GM13977 (cell line): ENCODE results near the gene AREG.

Experiments used
- DNase-seq: peaks from one replicate; pipeline ENCODE4 v3.0.0; 2012; ENCODE audit warnings: low spot score
- in situ Hi-C: fragments of 300-500 bp; cut with MboI; formaldehyde crosslinking; loops from one replicate; pipeline ENCODE4 v1.12.0; 2022; ENCODE audit warnings: low sequenced_read_pairs, low pct_unique_long_range_greater_than_20kb, mixed read lengths, inconsistent platforms; ENCODE audit not compliant: unreplicated experiment
- TF ChIP-seq, protein P1 (sequence below): IDR thresholded peaks from 2 replicates; pipeline ENCODE4 v1.5.1; 2012; ENCODE audit warnings: mild to moderate bottlenecking, control low read depth; ENCODE audit not compliant: insufficient read depth; ENCODE audit errors: extremely low read depth, missing control alignments

Gene AREG

DNA sequence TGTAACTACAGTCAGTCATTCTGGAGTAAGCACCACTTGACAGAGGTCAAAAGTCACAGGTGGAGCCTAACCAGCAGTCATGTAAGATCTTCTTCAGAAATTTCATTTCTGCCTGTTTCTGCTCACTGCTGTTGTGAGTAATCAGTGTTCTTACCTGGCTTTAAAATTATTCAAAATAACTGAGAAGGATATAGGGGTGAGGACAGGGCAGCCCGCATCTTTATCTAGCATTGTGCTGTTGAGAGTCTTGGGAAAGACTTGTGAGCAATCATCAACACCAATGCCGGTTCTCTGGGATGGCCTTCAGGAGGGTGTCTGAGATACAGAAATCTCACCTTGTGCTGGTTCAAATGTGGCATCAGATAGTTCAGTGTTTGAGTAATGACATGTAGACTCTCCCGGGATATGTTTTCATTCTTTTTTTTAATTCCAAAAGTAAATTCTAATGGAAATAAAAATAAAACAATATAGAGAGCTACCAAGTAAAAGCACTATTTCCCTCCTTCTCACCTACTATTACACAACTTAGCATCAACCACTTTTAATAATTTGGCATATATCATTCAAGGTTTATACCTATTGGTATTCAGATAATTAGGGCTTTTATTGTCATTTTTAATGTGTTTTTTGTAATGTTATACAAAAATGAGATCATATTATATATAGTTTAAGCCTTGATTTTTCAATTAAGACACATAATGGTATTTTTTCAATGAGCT, 37.1 kb downstream of the AREG start:
- no peak for DNase-seq
- TF ChIP-seq, protein P1, sequence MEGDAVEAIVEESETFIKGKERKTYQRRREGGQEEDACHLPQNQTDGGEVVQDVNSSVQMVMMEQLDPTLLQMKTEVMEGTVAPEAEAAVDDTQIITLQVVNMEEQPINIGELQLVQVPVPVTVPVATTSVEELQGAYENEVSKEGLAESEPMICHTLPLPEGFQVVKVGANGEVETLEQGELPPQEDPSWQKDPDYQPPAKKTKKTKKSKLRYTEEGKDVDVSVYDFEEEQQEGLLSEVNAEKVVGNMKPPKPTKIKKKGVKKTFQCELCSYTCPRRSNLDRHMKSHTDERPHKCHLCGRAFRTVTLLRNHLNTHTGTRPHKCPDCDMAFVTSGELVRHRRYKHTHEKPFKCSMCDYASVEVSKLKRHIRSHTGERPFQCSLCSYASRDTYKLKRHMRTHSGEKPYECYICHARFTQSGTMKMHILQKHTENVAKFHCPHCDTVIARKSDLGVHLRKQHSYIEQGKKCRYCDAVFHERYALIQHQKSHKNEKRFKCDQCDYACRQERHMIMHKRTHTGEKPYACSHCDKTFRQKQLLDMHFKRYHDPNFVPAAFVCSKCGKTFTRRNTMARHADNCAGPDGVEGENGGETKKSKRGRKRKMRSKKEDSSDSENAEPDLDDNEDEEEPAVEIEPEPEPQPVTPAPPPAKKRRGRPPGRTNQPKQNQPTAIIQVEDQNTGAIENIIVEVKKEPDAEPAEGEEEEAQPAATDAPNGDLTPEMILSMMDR = no peak
- in situ Hi-C loops = no loop called here

DNA sequence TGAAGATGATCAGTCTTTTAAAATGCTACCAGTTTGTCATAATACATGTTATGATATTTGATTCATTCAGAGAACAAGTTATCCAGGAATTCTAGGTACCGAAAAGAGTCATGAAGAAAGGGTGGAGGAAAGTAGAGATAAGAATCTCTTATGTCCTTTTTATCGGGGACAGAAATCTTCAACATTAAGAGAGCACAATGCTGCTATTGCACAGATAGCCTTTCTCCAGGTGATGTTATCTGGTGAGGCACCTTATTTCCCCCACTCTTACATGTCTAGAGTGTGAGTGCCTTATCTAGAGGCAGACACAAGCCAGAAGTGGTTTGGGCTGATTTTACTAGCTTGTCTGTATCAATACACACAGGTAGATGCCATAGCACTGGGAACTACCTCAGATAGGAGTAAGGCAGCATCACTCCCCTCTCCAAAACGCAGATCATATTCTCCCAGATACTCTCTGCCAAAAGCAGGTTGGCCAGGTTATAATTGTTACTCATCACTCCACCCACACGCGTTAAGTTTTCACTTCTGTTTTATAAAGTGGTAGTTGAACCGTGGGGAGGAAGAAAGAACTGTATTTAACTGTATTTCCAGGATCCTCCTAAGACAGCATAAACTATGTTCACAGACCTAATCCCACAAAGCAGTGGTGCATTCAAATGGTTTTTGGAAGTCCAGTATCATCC, 38.4 kb downstream of the AREG start:
- DNase-seq = no peak
- TF ChIP-seq, protein P1 = no peak
- in situ Hi-C loops = no loop called here

DNA sequence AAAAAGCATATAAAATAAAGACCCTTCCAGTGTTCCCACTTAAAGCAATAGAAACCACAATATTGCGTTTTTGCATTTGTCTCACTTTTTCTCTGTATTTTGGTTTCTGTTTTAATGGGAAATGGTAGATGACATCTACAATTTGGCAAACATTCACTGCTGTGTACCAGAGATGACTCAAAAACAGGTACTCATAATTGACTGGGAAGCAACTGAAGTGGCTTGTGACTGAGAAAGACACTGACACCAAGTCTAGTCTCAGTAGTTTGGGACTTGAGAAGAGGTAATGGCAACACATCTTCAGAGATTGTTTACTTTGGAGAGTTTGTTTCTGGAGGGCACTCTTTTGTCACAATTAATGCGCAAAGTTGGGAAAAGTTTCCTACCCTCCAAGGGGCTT, 42.0 kb downstream of the AREG start:
- TF ChIP-seq, protein P1 = no peak
- in situ Hi-C loops = no loop called here
- DNase-seq = no peak

DNA sequence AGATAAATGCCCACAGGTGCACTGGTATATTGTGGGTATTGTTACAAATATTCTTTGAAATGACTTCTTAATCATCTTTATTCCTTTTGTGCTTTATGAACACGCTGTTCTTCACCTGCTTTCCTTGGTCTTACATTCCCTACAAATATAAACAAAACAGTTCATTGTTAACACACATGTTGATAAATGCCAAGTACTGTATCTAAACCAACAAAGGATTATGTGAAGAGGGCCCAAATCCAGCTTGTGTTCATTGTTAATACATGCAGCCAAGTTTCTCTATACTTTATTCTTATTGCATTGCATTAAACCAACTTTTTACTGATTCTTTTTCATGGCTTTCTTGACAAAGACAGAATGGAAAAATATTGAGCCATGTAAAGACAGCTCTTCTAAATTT, 42.8 kb downstream of the AREG start:
- TF ChIP-seq, protein P1 = no peak
- in situ Hi-C loops = no loop called here
- DNase-seq = no peak

DNA sequence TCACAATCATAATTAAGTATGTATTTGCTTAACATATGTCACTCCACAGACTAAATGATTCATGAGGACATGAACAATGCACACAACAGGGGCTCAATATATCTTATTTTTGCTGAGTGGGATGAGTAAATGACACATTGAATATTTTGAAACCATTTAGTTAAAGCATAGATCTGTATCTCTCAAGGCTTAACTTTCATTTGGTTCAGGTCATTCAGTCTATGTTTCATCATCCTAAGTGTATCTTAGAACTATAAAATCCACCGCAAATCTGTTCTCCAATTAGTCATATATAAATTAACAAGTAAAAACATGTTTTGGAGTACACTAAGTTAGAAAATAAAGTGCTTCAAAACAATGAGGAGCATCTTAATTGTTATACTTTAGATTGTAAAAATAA, 45.8 kb downstream of the AREG start:
- in situ Hi-C loops = no loop called here
- TF ChIP-seq, protein P1 = no peak
- no peak for DNase-seq

DNA sequence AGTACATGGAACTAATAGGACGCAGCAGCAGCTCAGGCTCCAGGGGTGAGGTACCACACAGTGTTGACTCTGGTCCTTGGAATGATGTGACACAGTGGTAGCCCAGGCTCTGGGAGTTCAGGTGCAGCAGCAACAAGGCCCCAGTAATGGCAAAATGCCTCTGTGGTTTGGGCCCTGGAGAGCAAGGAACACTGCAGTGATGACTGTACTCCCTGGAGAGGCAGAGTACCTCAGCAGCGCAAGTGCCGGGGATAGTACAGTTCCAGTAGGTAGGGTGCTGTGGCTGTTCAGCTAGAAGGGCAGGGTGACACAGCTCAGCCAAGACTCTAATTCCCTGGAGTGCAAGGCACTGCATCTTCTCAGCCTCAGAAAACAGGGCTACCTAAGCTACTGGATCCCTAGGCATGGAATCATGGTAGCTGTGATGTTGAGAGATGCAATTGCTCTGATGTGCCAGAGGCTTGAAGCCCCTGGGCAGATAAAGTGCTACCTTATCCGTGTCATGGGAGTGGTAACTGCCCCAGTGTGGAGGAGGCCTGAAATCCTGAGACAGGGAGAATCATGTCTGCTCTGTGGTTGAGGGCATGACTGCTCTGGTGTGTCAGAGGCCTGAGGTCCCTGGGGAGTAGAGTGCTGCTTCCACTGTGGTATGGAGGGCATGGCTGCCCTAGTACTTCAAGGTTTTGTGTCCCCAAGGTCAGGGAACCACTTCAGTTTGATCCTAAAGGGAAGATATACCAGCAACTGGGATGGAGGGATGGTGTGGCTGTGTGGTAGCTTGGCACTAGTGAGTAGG, 55.2 kb downstream of the AREG start:
- DNase-seq = no peak
- in situ Hi-C loops = no loop called here
- TF ChIP-seq, protein P1 = no peak
